ENCODE measurements around the gene NTNG1. TPM values are rescaled to one million over a fixed set of nuclear protein-coding genes. Genes with fewer than 3 reads are reported as not detected.
"Not testable (repeated sequence)": the region's sequence is repeated elsewhere in the genome, so short reads cannot be mapped to it uniquely, and the experiment has no call there.

The NTNG1 gene
- total RNA-seq, 1 donor from 2014 or later: 9.6 TPM

GRCh38 chr1:107158496-107158895 is 17.7 kb downstream of the NTNG1 start:
- Histone ChIP-seq H3K4me1 (no peaks in the 10 kb centered on the region), H3K4me3 (no peak overlapping the region), H3K9me3 (no peaks in the 10 kb centered on the region), H3K36me3 (no peaks in the 10 kb centered on the region), H3K27ac (no peak overlapping the region), H3K27me3 (ENCODE audit: low read depth) (no peaks in the 10 kb centered on the region)
- no peak for TF ChIP-seq CTCF (IDR thresholded peaks at IDR 0.05)
- intact Hi-C loops (cut with DNase I): no loop called here
- DNase-seq (no peak), ATAC-seq (no peak)

- no peaks in the 10 kb centered on the region for H3K4me1 ChIP-seq
- intact Hi-C loops (cut with DNase I): no loop called here
- no peaks in the 10 kb centered on the region for H3K9me3 ChIP-seq
- no peak overlapping the region for H3K4me3 ChIP-seq
- no peak overlapping the region for H3K27ac ChIP-seq
- no peak for TF ChIP-seq CTCF (IDR thresholded peaks at IDR 0.05)
- no peaks in the 10 kb centered on the region for H3K36me3 ChIP-seq
- H3K27me3 ChIP-seq (ENCODE audit: low read depth): no peaks in the 10 kb centered on the region
- DNase-seq (no peak), ATAC-seq (no peak)
Observed at GRCh38 chr1:107158991-107159390, 18.2 kb downstream of the NTNG1 start.

GRCh38 chr1:107162745-107163144 is 21.9 kb downstream of the NTNG1 start:
- Histone ChIP-seq H3K9me3 (no peaks in the 10 kb centered on the region), H3K27me3 (ENCODE audit: low read depth) (no peaks in the 10 kb centered on the region), H3K36me3 (no peaks in the 10 kb centered on the region), H3K4me1 (no peaks in the 10 kb centered on the region), H3K4me3 (no peak overlapping the region), H3K27ac (no peak overlapping the region)
- TF ChIP-seq CTCF (IDR thresholded peaks at IDR 0.05): no peak
- intact Hi-C loops (cut with DNase I): no loop called here
- no peak for DNase-seq
- no peak for ATAC-seq

GRCh38 chr1:107164901-107165300 is 24.1 kb downstream of the NTNG1 start:
- ATAC-seq: not testable (repeated sequence)

GRCh38 chr1:107169615-107170014 is 28.8 kb downstream of the NTNG1 start:
- no peaks in the 10 kb centered on the region for H3K9me3 ChIP-seq
- H3K4me3 ChIP-seq: no peak overlapping the region
- no peaks in the 10 kb centered on the region for H3K27me3 ChIP-seq (ENCODE audit: low read depth)
- intact Hi-C loops (cut with DNase I): no loop called here
- DNase-seq: no peak
- TF ChIP-seq CTCF (IDR thresholded peaks at IDR 0.05): no peak
- H3K27ac ChIP-seq: no peak overlapping the region
- no peaks in the 10 kb centered on the region for H3K36me3 ChIP-seq
- no peak for ATAC-seq
- H3K4me1 ChIP-seq: no peaks in the 10 kb centered on the region

More at GRCh38 chr1:107164901-107165300, 24.1 kb downstream of the NTNG1 start:
- intact Hi-C loops (cut with DNase I); H3K4me1 ChIP-seq; DNase-seq; H3K27ac ChIP-seq; H3K27me3 ChIP-seq (ENCODE audit: low read depth); H3K36me3 ChIP-seq; H3K9me3 ChIP-seq; H3K4me3 ChIP-seq: not testable (repeated sequence)

GRCh38 chr1:107171333-107171732 is 30.5 kb downstream of the NTNG1 start:
- intact Hi-C loops (cut with DNase I): no loop called here
- DNase-seq: no peak
- ATAC-seq: no peak

More at GRCh38 chr1:107171333-107171732, 30.5 kb downstream of the NTNG1 start:
- Histone ChIP-seq H3K9me3 (no peaks in the 10 kb centered on the region), H3K36me3 (no peaks in the 10 kb centered on the region), H3K4me1 (no peaks in the 10 kb centered on the region), H3K4me3 (no peak overlapping the region), H3K27ac (no peak overlapping the region), H3K27me3 (ENCODE audit: low read depth) (no peaks in the 10 kb centered on the region)
- no peak for TF ChIP-seq CTCF (IDR thresholded peaks at IDR 0.05)
